Lower leg skin (tissue), 4 donors: ENCODE data around the gene CLEC20A. TPM values are rescaled to one million over a fixed set of nuclear protein-coding genes. Genes with fewer than 3 reads are reported as not detected.

ENCODE experiments used
- DNase-seq, 2 donors: peaks; one replicate each; pipeline ENCODE4 v3.0.0-alpha.2; 2019; ENCODE audit warnings: low spot score in 2 of 2
- H3K4me3 ChIP-seq: fragments of 200-600 bp; sonication (generic); 2 replicates; pipeline ENCODE4 v1.5.1; 2017; ENCODE audit warnings: mild to moderate bottlenecking, low read depth; ENCODE audit not compliant: poor library complexity, severe bottlenecking
- POLR2A ChIP-seq, 2 donors: fragments of 450-650 bp; IDR thresholded peaks; one replicate each; pipeline ENCODE4 v1.6.1; 2016 to 2017; ENCODE audit warnings: antibody characterized with exemption in 2 of 2, mild to moderate bottlenecking in 1 of 2, moderate library complexity in 1 of 2
- WGBS, 2 donors: methylation state at CpG; one replicate each; pipeline ENCODE4 v1.1.5; 2018; 5-methylcytosine and 5-hydroxymethylcytosine counted together
- intact Hi-C: fragments of 100-400 bp; cut with DNase I; formaldehyde crosslinking; loops from one replicate; pipeline ENCODE4 v1.15.0; 2023; ENCODE audit warnings: low total_unique reads
- total RNA-seq, 4 donors: library from RNA; depleted of rRNA; stranded (reverse); fragments of >200 nt; gene quantifications; one replicate each; pipeline ENCODE4 v1.1.0, GENCODE V29; 2016
- TF ChIP-seq, protein P1 (sequence below), 3 donors: fragments of 450-650 bp; IDR thresholded peaks; one replicate each; pipeline ENCODE4 v1.5.1; 2016; ENCODE audit warnings: antibody characterized with exemption in 3 of 3, mild to moderate bottlenecking in 3 of 3, moderate library complexity in 2 of 3

Gene CLEC20A
- total RNA-seq, 4 donors from 2014 or later, result not detected

DNA sequence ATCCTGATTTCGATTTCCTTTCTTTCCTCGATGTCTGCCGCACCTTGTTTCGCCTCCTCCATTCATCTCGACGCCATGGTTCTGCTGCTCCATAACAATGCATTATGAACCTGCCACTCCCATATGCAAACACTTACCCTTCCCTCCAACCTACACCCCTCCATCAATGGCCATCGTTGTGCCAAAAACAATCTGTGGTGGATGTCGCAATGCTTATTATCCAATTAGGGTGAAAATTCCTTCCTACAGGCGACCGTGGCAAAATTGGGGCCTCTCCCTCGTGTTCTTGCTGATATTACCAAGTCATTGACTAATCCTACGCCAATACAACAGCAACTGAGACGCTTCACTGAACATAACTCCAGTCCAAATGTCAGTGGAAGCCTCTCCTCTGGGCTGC lies 40.3 kb downstream of the CLEC20A start:
- TF ChIP-seq, protein P1, sequence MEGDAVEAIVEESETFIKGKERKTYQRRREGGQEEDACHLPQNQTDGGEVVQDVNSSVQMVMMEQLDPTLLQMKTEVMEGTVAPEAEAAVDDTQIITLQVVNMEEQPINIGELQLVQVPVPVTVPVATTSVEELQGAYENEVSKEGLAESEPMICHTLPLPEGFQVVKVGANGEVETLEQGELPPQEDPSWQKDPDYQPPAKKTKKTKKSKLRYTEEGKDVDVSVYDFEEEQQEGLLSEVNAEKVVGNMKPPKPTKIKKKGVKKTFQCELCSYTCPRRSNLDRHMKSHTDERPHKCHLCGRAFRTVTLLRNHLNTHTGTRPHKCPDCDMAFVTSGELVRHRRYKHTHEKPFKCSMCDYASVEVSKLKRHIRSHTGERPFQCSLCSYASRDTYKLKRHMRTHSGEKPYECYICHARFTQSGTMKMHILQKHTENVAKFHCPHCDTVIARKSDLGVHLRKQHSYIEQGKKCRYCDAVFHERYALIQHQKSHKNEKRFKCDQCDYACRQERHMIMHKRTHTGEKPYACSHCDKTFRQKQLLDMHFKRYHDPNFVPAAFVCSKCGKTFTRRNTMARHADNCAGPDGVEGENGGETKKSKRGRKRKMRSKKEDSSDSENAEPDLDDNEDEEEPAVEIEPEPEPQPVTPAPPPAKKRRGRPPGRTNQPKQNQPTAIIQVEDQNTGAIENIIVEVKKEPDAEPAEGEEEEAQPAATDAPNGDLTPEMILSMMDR (IDR thresholded peaks at IDR 0.05), result no peak
- TF ChIP-seq POLR2A (IDR thresholded peaks at IDR 0.05), result no peak
- 88 to 89% methylated on average over 13 of the region's 13 CpGs for WGBS, 2 donors
- intact Hi-C loops, result no loop called here
- no peak overlapping the region for H3K4me3 ChIP-seq
- DNase-seq, result no peak

DNA sequence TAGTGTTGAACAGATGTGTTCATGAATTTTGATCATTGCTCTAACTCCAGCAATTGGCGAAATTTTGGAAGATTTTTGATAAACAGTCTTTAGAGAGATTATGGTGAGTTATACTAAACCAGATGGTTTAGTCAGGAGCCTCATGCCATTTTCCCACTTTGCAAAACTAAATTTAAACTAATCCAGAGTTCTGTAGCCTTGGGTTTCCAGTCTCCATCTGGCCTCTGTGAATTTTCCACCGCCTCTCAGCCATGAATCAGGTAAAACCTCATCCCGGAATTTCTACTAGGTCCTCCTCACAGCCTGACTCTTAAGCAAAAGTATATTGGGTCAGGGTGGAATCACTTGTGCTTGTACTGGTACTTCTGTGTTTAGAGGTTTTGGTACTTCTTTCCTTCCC lies 44.8 kb downstream of the CLEC20A start:
- no peak overlapping the region for H3K4me3 ChIP-seq
- 93 to 95% methylated on average over 3 of the region's 3 CpGs for WGBS, 2 donors
- intact Hi-C loops, result no loop called here
- TF ChIP-seq POLR2A (IDR thresholded peaks at IDR 0.05), result no peak
- no peak for DNase-seq

DNA sequence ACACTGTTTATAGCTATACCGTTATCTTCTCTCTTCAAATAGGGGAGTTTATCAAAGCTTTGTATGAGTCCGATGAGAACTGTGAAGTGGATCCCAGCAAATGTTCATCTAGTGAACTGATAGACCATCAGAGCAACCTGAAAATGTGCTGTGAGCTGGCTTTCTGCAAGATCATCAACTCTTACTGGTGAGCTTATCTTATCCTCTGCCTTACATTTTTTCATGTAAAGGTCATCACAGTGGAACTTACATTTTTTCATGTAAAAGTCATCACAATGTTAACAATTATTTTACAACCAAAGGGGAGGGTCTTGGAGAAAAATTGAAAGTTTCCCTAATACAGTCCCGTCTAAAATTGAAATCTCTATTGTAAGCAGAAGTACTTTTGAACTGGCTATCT lies 45.2 kb downstream of the CLEC20A start:
- no peak for DNase-seq
- 85% methylated on average over 3 of the region's 3 CpGs for WGBS, 2 donors
- TF ChIP-seq POLR2A (IDR thresholded peaks at IDR 0.05), result no peak
- TF ChIP-seq, protein P1 (IDR thresholded peaks at IDR 0.05), result no peak
- H3K4me3 ChIP-seq, result no peak overlapping the region
- intact Hi-C loops, result no loop called here

DNA sequence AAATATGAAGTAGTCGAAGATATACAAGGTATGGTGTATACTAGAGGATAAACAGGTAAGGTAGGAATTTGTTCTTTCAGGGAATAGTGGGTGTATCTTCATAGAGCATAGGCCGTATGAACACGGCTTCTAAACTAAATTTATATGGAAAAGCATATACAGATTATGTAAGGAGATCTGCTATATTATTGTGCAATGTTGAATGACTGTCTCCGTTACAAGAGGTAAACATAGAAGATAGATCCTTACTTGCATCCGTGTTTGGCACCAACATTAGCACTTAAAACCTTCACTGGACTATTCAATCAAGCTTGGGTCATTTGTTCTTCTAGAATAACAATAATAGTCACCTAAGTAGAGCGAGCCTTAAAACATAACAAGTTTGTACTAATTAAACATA lies 45.9 kb downstream of the CLEC20A start:
- WGBS, 2 donors, result 81 to 94% methylated on average over 6 of the region's 6 CpGs
- no peak for DNase-seq
- TF ChIP-seq, protein P1 (IDR thresholded peaks at IDR 0.05), result no peak
- no peak for TF ChIP-seq POLR2A (IDR thresholded peaks at IDR 0.05)
- H3K4me3 ChIP-seq, result no peak overlapping the region
- intact Hi-C loops, result no loop called here

DNA sequence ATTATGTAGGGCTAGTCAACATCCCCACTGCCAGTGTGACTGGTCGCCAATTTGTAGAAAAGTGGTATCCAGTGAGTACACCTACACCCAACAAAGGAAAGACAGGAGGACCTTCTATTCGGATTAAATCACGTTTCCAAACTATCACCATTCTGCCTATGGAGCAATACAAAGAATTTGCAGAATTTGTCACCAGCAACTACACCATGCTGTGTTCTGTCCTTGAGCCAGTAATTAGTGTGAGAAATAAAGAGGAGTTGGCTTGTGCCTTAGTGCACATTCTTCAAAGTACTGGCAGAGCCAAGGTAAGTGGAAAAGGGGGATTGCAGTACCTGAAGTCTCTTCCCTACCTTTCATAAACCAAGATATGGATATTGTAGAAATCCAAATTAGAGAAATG lies 53.8 kb downstream of the CLEC20A start:
- WGBS, 2 donors, result 91 to 96% methylated on average over 3 of the region's 3 CpGs
- H3K4me3 ChIP-seq, result no peak overlapping the region

DNA sequence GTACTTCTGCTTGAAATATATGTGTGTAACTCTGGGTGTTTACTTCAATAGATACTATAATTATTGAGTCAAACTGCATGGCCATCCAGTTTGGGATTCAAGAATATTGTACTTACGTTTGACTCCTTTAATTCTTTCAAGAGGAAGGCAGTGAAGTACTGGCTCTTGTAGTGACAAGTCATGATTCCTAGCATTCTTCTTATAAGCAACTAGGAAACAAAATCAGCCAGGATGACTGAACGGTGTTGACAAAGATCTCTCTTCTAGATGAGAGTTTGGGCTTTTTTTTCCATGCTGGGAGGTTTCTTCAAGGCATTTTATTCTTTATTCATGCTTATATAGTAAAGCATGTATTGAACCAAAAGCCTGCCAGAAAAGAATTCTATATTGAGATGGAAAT lies 58.3 kb downstream of the CLEC20A start:
- no peak overlapping the region for H3K4me3 ChIP-seq
- intact Hi-C loops, result no loop called here
- WGBS, 2 donors, result 36 to 58% methylated on average over 2 of the region's 2 CpGs
- DNase-seq, result no peak
- no peak for TF ChIP-seq POLR2A (IDR thresholded peaks at IDR 0.05)
- TF ChIP-seq, protein P1 (IDR thresholded peaks at IDR 0.05), result no peak

More for the DNA sequence above, 53.8 kb downstream of the CLEC20A start:
- no peak for DNase-seq
- intact Hi-C loops, result no loop called here
- TF ChIP-seq, protein P1 (IDR thresholded peaks at IDR 0.05), result no peak
- TF ChIP-seq POLR2A (IDR thresholded peaks at IDR 0.05), result no peak
